Activated CD4-positive, alpha-beta T cell treated with anti-CD3 and anti-CD28 coated beads, Interleukin-2, amount 50 U/mL, for 4 hours (primary cell): Measurements from ENCODE around the gene EFCC1.
A peak's percentile ranks its signal among the peaks of the same experiment; 100 is the strongest.

Experiments used
- DNase-seq, 2 experiments: peaks; one replicate each; pipeline ENCODE4 v3.0.0-alpha.2; 2020

EFCC1 gene

DNA sequence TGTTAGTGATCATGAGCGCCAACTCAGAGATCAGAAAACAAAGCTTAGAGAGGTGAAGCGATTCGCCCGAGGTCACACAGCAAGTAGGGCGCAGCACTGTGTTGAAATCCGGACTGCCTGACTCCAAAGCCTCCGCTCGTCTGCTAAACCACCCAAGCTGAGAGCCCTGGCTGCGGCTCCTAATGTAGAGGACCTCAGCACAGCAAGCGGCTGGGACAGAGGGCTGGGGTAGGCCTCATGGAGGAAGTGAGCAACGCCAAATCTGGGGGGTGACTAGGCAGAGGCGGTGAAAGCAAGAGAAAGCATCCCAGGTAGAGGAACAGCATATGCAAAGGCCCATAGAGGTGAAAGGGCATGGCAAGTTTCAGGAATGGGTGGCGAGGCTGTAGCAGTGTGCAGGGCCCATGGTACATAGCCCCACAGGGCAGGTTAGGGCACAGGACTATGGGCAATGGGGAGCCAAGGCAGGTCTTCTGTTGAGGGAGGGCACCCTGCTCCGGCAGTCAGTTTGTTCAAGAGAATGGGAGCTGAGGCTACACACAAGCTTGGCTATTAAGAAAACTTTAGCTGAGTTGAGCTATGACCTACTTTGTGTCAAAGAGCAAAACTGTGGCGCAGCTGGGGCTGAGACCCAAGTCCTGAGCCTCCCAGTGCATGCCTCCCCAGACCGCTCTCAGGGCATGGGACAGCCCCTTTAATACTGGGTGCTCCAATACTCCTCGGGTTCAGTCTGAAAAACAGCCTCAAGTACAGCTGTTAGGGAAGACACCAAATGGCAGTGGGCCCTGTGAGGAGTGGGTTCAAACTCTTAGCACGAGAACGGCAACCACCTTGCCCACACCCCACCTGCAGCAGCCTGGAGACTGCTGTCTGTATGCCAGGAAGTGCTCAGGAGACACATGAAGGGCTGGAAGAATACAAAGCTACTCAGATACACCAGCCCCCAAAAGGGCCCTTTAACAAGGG, 6.2 kb upstream of the EFCC1 start:
- DNase-seq, result no peak

DNA sequence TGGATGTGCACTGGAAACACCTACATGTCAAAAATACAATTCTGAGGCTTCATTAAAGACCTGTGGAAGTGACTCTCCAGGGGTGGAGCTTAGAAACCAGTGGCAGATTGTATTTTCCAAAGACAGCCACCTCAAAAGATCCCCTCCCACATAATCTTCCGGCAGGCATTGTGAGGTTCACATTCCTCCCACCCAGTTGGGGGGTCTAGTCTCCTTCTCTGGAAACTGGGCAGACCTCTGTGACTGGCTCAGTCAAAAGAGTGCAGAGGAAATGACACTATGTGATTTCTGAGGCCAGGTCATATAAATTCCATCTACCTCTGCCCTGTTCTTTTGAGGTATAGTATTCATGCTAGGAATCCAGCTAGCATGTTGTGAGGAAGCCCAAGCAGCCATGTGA, 5.4 kb upstream of the EFCC1 start:
- DNase-seq, result no peak

DNA sequence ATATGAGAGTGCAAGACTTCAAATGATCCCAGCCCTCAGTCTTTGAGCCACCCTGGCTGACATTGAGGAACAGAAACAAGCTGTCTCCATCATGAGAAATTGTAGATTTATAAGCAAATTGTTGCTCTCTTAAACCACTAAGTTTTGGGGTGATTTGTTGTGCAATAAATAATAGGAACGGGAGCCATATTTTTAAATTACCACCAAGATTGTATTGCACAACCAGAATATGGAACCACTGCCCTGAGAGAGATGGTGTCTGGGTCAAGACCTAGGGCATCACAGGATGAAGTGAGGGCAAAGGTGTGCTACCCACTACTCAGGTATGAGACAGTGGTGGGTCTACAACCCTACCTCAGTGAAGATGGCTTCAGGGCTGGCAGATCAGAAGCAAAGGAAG, 4.9 kb upstream of the EFCC1 start:
- no peak for DNase-seq

DNA sequence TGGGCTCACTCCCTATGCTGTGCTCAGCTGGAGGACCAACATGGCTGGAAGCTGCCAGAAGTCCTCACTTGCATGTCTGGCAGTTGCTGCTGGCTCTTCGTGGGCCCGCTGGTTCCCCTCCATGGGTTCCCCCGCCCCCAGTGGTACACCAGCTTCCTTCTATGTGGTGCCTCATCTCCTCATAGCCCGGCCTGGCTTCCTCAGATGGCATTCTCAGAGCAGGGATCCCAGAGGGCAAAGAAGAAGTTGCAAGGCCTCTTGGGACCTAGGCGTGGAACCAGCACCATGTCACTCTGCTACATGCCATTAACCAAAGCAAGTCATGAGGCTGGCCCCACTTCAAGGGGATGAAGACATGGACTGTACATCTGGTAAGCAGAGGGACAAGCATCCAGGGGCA, 4.4 kb upstream of the EFCC1 start:
- no peak for DNase-seq

DNA sequence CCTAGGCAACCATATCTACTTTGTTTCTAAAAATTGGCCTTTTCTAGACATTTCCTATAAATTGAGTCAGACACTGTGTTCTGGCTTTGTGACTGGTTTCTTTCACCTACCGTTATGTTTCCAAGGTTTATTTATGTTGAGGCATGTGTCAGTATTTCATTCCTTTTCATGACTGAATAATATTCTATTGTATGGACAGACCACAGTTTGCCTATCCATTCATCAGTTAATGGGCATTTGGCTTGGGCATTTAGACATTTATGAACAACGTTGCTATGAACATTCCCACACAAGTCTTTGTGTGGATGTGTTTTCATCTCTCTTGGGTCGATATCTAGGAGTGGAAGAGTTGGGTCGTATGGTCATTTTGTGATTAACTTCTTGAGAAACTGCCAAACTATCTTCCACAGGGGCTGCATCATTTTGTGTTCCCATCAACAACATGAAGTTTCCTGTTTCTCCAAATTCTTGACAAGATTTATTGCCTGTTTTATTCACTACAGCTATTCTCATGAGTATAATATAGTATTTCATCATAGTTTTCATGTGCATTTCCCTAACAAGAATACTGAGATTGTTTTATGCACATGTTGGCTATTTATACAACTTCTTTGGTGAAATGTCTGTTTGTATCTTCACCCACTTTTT, 3.5 kb upstream of the EFCC1 start:
- no peak for DNase-seq

DNA sequence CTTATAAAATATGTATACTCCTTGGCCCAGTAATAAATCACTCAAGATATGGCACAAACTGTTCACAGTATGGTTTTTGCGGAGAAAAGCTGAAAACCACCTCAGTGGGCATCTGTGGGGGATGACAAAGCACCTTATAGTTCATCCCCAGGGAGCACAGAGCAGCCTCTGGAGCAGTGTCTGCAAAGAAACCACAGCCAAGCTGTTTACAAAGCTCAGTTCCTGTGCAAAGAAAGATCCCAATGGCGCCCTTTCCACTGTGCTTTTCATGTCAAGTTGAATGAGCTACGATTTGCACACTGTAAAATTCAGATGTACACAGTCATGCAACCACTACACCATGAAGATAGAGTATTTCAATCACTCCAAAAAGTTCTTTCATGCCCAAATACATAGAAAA, 2.5 kb upstream of the EFCC1 start:
- DNase-seq, result no peak

DNA sequence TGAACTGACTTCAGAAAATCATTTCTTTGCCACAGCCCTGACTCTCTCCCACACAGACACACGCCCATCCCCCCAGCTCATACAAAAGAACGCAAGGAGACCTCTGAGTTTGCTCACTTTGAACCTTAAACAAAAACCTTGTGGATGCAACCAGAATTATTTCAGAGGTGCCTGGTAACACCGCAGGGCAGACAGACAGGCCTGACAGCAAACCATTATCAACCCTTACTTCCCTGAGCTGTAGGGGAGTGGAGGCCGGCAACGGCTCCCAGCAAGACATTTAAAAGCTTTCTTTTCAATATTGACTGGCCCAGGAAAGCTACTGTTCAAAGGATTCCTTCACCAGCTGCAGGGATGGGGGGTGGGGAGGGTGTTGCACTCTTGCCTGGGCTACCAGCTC, 2.0 kb upstream of the EFCC1 start:
- no peak for DNase-seq

DNA sequence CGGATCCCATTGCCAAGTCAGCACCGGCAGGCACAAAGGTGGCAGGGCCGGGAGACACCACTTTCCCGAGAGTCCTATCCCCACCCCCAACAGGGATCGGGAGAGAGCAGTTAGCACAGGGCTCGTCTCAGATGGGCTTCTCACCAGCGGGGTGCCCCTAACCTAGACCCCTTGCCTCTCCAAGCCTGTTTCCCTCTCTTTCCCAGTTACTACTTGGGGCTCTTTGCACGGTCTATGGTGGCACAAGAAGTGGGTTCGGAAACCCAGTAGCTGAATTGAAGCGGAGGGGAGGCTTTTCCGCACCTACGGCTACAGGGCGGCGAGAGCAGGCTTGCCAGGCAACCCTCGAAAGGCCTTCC, 383 bp upstream of the EFCC1 start:
- no peak for DNase-seq

DNA sequence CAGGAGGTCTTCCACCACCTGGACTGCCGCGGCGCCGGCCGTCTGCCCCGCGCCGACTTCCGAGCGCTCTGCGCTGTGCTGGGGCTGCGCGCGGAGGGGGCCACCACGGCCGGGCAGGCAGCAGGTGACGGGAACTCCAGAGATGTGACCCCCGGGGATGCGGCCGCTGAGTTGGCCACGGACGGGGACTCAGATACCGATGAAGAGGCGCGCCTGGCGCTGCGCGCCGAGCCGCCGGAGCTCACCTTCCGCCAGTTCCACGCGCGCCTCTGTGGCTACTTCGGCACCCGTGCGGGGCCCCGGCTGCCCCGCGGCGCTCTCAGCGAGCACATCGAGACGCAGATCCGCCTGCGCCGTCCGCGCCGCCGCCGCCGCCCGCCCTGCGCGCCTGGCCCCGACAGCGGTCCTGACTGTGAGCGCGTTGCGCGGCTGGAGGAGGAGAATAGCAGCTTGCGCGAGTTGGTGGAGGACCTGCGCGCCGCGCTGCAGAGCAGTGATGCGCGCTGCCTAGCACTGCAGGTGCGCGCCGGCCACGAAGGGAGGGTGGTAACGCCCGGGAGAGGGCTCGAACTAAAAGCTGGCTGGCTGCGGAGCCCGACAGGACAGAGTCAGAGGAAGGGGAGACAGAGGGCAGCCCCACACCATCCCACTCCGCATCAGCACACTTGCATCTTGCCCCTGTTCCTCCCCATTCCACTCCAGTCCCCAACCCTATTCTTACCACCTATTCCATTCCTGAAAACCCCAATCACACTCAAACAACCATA, 885 bp downstream of the EFCC1 start:
- DNase-seq, result no peak

DNA sequence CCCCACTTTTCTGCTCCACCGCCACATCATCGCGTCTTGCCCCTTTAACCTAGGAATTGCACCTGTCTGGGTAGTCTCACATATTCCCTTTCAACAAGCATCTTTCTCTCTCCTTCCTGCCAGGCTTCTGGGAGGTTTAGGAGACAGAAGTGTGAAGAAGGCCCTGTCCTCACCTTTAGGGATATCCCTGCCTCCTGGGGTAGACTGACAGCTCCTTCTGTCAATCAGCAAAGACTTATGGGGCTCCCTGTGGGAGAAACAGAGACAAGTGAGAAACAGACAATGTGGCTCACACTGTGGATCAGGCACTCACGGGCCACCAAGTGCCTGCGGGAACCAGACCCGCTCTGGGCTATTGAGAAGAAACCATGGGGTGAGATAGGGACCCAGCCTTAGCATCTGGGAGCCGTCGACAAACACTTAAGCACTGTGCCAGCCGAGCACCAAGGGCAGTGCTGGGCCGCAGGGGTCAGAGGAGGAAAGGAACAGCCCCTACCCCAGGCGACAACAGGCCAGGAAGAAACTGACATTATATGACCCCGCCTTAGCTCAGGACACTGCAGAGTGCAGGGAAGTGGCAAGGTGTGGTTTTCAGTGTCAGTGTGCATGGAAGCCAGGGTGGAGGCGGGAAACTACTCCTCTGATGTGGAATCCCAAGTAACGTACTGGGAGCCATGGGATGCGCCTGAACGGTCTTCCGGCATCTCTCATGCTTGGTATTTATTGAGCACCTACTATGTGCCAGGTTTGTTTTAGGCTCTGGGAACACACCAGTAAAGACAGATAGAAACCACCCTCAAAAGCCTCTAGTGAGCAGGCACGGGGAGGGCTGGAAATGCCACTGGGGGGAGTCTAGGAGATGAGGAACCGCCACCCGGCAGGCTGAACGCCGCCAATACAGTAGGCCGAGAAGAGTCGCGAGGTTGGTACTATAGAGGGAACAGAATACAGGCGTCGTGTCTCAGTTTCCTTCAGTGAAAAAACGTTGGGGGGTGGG, 1.8 kb downstream of the EFCC1 start:
- DNase-seq, result no peak

DNA sequence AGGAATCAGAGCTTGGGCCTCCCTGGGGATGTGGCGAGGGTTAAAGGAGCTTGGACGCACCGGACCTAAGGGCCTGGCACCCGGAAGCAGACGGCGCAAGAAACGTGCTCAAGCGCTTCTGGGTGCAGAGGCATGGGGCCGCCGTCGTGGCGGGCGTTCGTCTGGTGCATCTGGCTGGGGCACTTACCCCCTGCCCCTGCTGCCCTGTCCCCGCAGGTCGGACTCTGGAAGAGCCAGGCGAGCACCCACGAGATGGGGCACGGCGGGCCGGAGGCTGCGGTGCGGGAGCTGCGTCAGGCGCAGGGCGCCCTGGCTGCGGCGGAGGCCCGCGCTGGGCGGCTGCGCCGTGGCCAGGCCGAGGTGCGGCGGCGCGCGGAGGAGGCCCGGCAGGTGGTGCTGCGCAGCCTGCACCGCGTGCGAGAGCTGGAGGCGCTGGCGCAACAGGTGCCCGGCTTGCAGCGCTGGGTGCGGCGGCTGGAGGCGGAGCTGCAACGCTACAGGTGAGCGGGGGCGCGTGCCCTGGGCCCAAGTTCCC, 2.5 kb downstream of the EFCC1 start:
- peak; percentile 37 to 48 for DNase-seq

DNA sequence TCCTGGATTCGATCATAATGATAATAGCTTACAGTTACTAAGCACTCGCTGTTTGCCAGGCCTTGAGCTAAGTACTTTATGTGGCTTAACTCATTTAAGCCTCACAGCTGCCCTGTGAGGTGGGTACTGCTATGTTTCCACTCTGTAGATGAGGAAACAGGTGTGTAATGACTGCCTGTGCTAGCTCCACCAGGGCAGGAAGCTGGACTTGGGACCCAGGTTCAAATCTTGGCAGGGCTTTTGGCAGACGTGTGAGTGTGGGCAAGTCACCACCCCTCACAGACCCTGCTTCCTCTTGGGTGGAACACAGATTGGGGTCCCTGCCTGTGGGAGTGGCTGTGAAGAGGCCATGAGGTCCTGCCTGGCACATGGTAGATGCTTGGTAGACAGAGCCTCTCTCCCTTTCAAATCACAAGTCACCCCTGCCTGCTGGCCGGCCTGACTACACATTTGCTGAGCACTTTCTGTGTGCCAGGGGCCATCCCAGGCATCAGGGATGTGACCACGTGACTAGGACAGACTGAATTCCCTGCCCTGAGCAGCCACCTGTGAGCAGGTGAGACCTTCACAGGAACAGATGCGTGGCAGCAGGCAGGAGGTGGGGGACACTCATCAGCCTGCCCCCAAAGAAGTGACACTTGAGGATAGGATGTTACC, 3.7 kb downstream of the EFCC1 start:
- no peak for DNase-seq

DNA sequence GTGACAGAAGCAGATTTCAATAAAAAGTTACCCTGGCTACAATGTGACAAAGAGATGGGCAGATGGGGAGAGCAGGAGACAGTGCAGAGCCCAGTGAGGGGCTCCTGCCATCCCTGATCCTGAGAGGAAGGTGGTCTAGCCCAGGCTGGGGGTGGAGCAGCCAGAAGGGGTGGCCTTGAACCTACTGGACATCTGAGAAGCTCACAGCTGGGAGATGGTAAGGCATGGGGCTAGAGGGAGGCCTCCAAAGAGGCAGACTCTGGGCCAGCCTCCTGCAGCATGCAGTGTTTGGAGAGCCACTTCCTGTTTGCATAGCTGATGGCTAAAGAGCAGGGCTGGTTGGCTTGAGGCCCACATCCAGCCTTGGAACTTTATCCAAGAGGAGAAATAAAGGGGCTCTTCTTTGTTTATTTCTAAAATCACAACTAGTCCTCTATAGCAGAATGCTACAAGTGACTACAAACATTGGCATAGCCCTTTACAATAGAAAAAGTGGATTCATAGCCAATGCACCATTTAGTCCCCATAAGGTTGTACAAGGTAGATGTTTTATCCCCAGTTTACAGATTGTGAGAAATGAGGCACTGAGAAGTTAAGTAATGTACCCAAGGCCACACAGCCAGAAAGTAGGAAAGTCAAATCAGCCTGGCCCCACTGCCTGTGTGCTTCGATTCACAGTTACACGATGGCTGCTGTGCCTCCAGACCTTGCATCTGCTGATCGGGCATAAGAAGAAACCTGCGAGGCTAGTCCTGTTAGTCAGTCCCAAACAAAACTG, 4.6 kb downstream of the EFCC1 start:
- no peak for DNase-seq

DNA sequence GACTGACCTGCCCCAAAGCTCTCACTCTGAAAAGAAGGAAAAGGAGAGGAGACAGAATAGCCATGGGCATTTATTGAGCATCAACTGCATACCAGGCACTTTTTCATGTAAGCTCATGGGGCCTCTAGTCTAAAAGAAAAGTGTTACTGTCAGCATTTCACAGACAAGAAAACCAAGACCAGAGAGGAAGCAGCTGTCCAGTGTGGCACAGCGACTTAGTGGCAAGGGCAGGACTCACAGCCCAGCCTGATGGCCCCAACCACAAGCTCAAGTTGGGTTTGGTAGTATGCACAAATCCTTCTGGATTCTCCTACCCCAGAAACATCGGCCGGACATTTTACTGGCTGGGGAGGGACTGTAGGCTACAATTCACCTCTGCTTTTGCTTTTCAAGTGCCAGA, 5.8 kb downstream of the EFCC1 start:
- DNase-seq, result no peak

DNA sequence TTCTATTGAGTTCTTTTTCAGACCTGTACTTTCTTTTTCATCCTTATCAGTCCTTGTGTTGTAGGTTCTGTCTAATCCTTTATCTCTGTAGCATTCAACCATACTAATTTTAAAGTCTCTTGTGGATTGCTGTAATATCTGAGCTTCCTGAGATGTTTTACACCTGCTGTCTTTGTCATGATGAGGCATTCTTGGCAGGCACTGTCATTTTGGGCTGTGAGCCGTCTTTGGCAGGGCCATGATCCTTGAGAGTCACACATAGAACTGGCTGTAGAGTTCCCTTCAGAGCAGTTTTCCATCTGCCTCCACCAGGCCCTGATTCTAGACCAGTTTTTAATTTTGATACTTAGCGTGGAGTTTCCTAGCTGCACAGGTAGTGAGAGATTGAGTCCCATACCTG, 6.7 kb downstream of the EFCC1 start:
- no peak for DNase-seq

DNA sequence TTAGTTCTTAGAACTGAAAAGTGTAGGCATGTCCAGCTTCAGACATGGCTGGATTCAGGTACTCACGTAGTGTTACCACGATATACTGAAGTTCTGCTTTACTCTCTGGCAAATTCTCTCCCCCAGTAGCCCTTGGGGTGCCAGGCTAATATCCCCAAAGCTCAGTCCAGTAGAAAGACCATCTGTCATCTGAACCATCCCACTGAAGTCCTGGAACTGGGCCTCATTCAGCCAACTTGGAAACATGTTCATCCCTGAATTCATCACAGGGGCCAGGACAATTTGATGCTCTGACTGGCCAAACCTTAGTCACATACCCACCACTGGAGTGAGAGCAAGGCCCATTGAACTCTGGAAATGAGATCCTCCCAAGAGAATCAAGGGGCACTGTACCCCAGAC, 8.2 kb downstream of the EFCC1 start:
- DNase-seq, result no peak

DNA sequence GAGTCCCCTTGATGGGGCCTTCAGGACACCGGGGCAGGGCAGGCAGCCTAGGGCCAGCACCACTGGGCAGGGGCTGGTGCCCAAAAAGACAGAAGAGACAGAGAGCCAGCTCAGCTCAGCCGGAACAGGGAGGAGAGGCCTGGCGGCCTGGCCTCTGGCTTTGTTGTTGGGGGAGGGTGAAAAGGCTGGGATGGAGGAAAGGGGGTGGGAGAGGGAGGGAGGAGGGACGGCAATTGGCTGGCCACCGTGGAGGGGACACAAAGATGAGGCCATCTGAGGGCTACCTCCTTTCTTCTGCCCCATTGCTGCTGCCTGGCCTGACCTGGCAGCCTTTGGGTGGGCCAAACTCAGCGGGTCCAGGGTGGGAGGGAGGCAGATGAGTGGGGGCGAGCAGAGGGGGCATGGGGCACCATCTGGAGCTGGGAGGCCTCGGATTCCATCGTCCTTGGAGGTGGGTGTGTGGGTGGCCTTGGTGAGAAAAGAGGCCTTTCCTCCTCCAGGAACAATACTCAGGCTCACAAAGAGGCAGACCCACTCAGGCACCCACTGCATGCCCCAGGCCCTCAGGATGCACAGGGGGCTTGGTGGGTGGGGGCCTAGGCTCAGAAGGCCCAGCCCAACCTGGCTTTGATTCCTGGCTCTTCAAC, 9.3 kb downstream of the EFCC1 start:
- DNase-seq, result no peak

DNA sequence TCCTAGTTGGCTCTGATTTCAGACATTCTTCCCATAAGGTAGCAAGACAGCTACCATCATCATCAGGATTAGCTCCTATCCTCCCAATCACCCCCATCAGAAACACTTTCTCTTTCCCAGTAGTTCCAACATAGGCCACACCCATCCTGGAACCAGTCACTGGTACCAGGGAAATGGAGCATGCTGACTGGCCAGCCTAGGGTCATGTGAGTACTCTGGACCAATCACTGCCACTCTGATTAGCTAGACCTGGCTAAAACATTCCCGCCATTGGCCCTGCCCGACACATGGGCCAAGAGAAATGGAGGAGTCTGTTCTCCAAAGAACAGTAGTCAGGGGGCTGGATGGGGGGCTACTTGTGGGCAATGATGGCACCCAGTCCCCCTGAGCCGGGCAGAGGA, 12.4 kb downstream of the EFCC1 start:
- DNase-seq, result no peak

DNA sequence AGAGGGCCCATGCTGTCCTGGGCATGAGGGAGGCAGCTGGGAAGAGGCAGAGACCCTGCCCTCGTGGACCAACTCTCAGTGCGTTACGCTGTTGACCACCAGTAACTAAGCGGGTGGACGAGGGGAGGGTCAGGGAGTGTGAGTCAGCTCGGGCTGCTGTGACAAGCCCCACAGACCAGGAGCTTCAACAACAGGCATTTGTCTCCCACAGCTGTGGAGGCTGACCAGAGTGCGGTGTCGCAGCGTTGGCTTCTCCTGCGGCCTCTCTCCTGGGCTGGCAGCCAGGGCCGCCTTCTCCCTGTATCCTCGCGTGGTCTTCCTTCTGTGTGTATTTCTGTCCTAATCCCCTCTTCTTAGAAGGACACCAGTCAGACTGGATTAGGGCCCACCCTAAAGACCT, 13.0 kb downstream of the EFCC1 start:
- no peak for DNase-seq

DNA sequence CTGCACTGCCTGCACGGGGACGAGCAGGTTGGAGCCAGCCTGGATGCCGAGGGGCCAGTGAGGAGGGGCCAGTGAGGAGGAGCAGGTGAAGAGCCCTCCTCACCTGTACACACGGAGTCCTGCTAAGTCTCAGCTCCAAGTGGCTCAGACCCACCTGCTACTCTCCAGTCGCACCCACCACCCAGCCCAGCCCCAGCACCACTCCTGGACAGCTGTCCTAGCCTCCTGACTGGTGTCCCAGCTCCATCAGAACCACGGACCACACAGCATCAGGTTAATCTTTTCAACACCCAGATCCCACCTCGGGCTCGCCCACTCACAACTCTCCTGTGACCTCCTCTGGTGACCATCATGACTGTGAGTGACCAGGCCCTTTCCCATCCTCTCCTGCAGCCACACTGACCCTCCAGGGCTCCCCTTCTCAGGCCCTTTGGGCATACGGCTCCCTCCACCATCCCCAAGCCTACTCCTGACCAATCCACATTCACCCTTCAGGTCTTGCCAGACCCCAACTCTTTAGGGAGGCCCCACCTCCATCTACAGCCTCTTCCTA, 13.8 kb downstream of the EFCC1 start:
- DNase-seq, result no peak
